DOHH2 (cell line): ENCODE measurements around the gene SLC10A4.

Source experiments
- H3F3A ChIP-seq: fragments of 200-600 bp; sonication (generic), shearing (Covaris generic); 2 replicates; pipeline ENCODE4 v1.6.0; 2016; ENCODE audit warnings: antibody characterized with exemption, mild to moderate bottlenecking; ENCODE audit not compliant: control insufficient read depth, insufficient read depth
- H3K27ac ChIP-seq: fragments of 200-600 bp; sonication (generic); 2 replicates; pipeline ENCODE4 v1.5.1; 2014; ENCODE audit warnings: low read depth, mild to moderate bottlenecking, low read length, moderate library complexity
- H3K27me3 ChIP-seq: fragments of 200-600 bp; sonication (generic); 2 replicates; pipeline ENCODE4 v1.6.1; 2014; ENCODE audit warnings: mild to moderate bottlenecking, low read length, mixed read lengths; ENCODE audit not compliant: control insufficient read depth
- H3K36me3 ChIP-seq: fragments of 200-600 bp; sonication (generic); 2 replicates; pipeline ENCODE4 v1.6.1; 2014; ENCODE audit warnings: mild to moderate bottlenecking, low read length, moderate library complexity, mixed read lengths; ENCODE audit not compliant: control insufficient read depth
- H3K4me1 ChIP-seq: fragments of 200-600 bp; sonication (generic); 2 replicates; pipeline ENCODE4 v1.6.1; 2014; ENCODE audit warnings: mild to moderate bottlenecking, low read length, mixed read lengths; ENCODE audit not compliant: control insufficient read depth
- H3K4me2 ChIP-seq: fragments of 200-600 bp; sonication (generic); 2 replicates; pipeline ENCODE4 v1.6.0; 2014; ENCODE audit warnings: mild to moderate bottlenecking, low read length, moderate library complexity
- H3K4me3 ChIP-seq: fragments of 200-600 bp; sonication (generic); 2 replicates; pipeline ENCODE4 v1.5.1; 2014; ENCODE audit warnings: mild to moderate bottlenecking, low read length, mixed read lengths
- H3K79me2 ChIP-seq: fragments of 200-600 bp; sonication (generic); 2 replicates; pipeline ENCODE4 v1.6.1; 2014; ENCODE audit warnings: mild to moderate bottlenecking, low read length, mixed read lengths; ENCODE audit not compliant: control insufficient read depth
- H3K9me2 ChIP-seq: fragments of 200-600 bp; sonication (generic); replicated peaks from 2 replicates; pipeline ENCODE4 v1.6.1; 2014; ENCODE audit warnings: mild to moderate bottlenecking, low read length, mixed read lengths; ENCODE audit not compliant: control insufficient read depth
- H3K9me3 ChIP-seq: fragments of 200-600 bp; sonication (generic); 2 replicates; pipeline ENCODE4 v1.6.1; 2014; ENCODE audit warnings: antibody characterized with exemption, low read length, mixed read lengths; ENCODE audit not compliant: control insufficient read depth, insufficient read depth
- H4K20me1 ChIP-seq: fragments of 200-600 bp; sonication (generic); 2 replicates; pipeline ENCODE4 v1.6.0; 2014; ENCODE audit warnings: low read depth, mild to moderate bottlenecking, antibody characterized with exemption, low read length, moderate library complexity; ENCODE audit not compliant: control insufficient read depth, insufficient read depth
- EZH2phosphoT487 ChIP-seq: fragments of 200-600 bp; sonication (generic); IDR thresholded peaks from 2 replicates; pipeline ENCODE4 v1.6.1; 2017; ENCODE audit warnings: borderline replicate concordance, mild to moderate bottlenecking, antibody characterized with exemption, low read length, moderate library complexity, mixed read lengths
- TF ChIP-seq, protein P1 (sequence below): fragments of 200-600 bp; sonication (generic); IDR thresholded peaks from one replicate; pipeline ENCODE4 v1.5.1; 2014; ENCODE audit warnings: antibody characterized with exemption, mild to moderate bottlenecking, low read depth, low read length; ENCODE audit not compliant: poor library complexity, severe bottlenecking

The SLC10A4 gene

GRCh38 chr4:48493452-48494100, 10.4 kb downstream of the SLC10A4 start:
- Histone ChIP-seq H4K20me1 (no peaks in the 10 kb centered on the region), H3K36me3 (no peaks in the 10 kb centered on the region), H3K9me2 (no peaks in the 10 kb centered on the region), H3K27ac (no peak overlapping the region), H3K4me3 (no peak overlapping the region), H3K27me3 (no peaks in the 10 kb centered on the region), H3K79me2 (no peaks in the 10 kb centered on the region), H3K9me3 (no peaks in the 10 kb centered on the region), H3F3A (no peaks in the 10 kb centered on the region), H3K4me2 (no peak overlapping the region), H3K4me1 (no peaks in the 10 kb centered on the region)
- no peak for TF ChIP-seq EZH2phosphoT487
- TF ChIP-seq, protein P1, sequence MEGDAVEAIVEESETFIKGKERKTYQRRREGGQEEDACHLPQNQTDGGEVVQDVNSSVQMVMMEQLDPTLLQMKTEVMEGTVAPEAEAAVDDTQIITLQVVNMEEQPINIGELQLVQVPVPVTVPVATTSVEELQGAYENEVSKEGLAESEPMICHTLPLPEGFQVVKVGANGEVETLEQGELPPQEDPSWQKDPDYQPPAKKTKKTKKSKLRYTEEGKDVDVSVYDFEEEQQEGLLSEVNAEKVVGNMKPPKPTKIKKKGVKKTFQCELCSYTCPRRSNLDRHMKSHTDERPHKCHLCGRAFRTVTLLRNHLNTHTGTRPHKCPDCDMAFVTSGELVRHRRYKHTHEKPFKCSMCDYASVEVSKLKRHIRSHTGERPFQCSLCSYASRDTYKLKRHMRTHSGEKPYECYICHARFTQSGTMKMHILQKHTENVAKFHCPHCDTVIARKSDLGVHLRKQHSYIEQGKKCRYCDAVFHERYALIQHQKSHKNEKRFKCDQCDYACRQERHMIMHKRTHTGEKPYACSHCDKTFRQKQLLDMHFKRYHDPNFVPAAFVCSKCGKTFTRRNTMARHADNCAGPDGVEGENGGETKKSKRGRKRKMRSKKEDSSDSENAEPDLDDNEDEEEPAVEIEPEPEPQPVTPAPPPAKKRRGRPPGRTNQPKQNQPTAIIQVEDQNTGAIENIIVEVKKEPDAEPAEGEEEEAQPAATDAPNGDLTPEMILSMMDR: no peak

DNA sequence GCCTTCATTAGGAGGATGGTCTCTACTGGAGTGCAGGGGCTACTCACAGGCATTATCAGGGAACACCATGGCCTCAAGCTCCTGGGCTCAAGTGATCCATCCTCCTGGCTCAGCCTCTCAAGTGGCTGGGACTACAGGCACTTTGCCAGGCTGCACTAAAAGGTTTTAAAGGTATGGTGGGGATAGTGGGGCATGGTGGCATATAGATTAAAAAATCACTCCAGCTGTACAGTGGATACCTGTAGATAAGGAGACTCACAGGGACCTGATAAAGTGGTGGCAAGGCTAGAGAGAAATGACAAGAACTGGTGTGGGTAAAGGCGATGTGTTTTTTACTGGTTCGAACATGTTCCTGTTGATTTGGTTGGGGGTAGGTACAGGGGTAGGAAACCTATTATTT, 12.8 kb downstream of the SLC10A4 start:
- H3K4me1 ChIP-seq: no peaks in the 10 kb centered on the region
- H3K36me3 ChIP-seq: peaks cover 15% of the 10 kb centered on the region
- H3K4me2 ChIP-seq: no peak overlapping the region

DNA sequence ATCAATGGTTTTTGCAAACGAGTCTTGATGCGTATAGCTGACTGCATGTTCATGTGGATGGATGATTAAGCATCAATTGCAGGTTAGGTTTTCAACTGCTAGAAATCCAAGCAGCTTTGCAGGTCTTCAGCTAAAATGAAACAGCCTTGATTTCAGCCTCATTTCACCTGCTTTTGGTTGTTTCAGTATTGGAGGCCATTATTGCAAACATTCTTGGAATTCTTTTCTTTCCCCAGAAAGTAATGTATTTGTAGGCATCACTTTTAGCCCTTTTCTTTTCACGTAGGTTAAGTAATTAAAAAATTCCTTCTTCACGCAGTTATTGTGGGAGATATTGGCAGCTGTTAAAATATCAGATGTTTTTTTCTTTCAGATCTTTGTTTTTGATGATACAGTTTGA, 15.8 kb downstream of the SLC10A4 start:
- H3K9me3 ChIP-seq: no peaks in the 10 kb centered on the region
- peaks cover 21% of the 10 kb centered on the region for H3K36me3 ChIP-seq
- H3K27ac ChIP-seq: no peak overlapping the region

More for the DNA sequence above, 12.8 kb downstream of the SLC10A4 start:
- Histone ChIP-seq H3K9me3 (no peaks in the 10 kb centered on the region), H3K4me3 (no peak overlapping the region), H3K9me2 (no peaks in the 10 kb centered on the region), H3K79me2 (no peaks in the 10 kb centered on the region), H3K27me3 (no peaks in the 10 kb centered on the region), H3K27ac (no peak overlapping the region), H3F3A (no peaks in the 10 kb centered on the region), H4K20me1 (no peaks in the 10 kb centered on the region)
- no peak for TF ChIP-seq EZH2phosphoT487
- TF ChIP-seq, protein P1: no peak

More for the DNA sequence above, 15.8 kb downstream of the SLC10A4 start:
- Histone ChIP-seq H3K79me2 (no peaks in the 10 kb centered on the region), H3F3A (no peaks in the 10 kb centered on the region), H3K4me3 (no peak overlapping the region), H3K27me3 (no peaks in the 10 kb centered on the region), H3K9me2 (no peaks in the 10 kb centered on the region), H3K4me2 (no peak overlapping the region), H3K4me1 (no peaks in the 10 kb centered on the region), H4K20me1 (no peaks in the 10 kb centered on the region)
- TF ChIP-seq, protein P1: no peak
- no peak for TF ChIP-seq EZH2phosphoT487
